ENCODE measurements around the gene TBX6.

DNA sequence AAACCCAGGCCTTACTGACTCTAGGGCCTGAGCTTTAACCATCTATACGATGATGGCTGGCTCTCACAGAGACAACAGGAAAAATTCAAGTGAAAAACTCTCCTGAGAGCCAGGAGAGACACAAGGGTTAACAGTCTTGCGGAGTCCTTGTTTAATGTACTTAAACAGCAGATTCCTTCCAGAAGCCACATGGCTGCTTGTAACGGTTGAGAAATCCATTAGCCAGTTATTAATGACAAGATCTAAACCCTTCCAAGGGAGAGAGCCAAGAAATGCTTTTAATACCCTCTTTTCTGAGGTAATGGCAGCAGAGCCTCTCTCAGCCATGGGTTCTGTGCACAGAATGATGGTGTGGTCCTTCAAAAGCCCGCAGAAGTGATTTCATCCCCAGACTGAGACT, 31.4 kb downstream of the TBX6 start:
- TF ChIP-seq, protein P1, sequence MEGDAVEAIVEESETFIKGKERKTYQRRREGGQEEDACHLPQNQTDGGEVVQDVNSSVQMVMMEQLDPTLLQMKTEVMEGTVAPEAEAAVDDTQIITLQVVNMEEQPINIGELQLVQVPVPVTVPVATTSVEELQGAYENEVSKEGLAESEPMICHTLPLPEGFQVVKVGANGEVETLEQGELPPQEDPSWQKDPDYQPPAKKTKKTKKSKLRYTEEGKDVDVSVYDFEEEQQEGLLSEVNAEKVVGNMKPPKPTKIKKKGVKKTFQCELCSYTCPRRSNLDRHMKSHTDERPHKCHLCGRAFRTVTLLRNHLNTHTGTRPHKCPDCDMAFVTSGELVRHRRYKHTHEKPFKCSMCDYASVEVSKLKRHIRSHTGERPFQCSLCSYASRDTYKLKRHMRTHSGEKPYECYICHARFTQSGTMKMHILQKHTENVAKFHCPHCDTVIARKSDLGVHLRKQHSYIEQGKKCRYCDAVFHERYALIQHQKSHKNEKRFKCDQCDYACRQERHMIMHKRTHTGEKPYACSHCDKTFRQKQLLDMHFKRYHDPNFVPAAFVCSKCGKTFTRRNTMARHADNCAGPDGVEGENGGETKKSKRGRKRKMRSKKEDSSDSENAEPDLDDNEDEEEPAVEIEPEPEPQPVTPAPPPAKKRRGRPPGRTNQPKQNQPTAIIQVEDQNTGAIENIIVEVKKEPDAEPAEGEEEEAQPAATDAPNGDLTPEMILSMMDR (IDR thresholded peaks at IDR 0.05): no peak
- no peak for TF ChIP-seq POLR2AphosphoS5 (IDR thresholded peaks at IDR 0.05; ENCODE audit: low read depth, low read length)
- TF ChIP-seq TCF7L2 (IDR thresholded peaks at IDR 0.05; ENCODE audit: low read depth, low read length): no peak
- TF ChIP-seq, protein P2, sequence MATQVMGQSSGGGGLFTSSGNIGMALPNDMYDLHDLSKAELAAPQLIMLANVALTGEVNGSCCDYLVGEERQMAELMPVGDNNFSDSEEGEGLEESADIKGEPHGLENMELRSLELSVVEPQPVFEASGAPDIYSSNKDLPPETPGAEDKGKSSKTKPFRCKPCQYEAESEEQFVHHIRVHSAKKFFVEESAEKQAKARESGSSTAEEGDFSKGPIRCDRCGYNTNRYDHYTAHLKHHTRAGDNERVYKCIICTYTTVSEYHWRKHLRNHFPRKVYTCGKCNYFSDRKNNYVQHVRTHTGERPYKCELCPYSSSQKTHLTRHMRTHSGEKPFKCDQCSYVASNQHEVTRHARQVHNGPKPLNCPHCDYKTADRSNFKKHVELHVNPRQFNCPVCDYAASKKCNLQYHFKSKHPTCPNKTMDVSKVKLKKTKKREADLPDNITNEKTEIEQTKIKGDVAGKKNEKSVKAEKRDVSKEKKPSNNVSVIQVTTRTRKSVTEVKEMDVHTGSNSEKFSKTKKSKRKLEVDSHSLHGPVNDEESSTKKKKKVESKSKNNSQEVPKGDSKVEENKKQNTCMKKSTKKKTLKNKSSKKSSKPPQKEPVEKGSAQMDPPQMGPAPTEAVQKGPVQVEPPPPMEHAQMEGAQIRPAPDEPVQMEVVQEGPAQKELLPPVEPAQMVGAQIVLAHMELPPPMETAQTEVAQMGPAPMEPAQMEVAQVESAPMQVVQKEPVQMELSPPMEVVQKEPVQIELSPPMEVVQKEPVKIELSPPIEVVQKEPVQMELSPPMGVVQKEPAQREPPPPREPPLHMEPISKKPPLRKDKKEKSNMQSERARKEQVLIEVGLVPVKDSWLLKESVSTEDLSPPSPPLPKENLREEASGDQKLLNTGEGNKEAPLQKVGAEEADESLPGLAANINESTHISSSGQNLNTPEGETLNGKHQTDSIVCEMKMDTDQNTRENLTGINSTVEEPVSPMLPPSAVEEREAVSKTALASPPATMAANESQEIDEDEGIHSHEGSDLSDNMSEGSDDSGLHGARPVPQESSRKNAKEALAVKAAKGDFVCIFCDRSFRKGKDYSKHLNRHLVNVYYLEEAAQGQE (IDR thresholded peaks at IDR 0.05; ENCODE audit: insufficient read depth in 1 of 2, low read depth in 2 of 2, low read length in 1 of 2): no peak
- no peak for TF ChIP-seq SIN3A (IDR thresholded peaks at IDR 0.05; ENCODE audit: borderline replicate concordance, insufficient read depth, low read depth, low read length)
